AG04450 (cell line): ENCODE data around the gene HLA-E. TPM values are rescaled to one million over a fixed set of nuclear protein-coding genes. Genes with fewer than 3 reads are reported as not detected.
"Not testable (repeated sequence)": the region's sequence is repeated elsewhere in the genome, so short reads cannot be mapped to it uniquely, and the experiment has no call there.

Experiments
- CTCF ChIA-PET: fragments of 300-600, 350-600 bp; formaldehyde crosslinking; extraction: SDS; loops from one replicate; lab custom pipeline; 2022; ENCODE audit warnings: antibody characterized with exemption, inconsistent platforms; lab: Charles Lee
- POLR2A ChIA-PET: fragments of 350-600 bp; formaldehyde crosslinking; extraction: SDS; loops from one replicate; lab custom pipeline; 2021; ENCODE audit warnings: antibody characterized with exemption, inconsistent platforms; lab: Yijun Ruan, JAX
- DNase-seq: peaks from one replicate; pipeline ENCODE4 v3.0.0-alpha.2; 2011; ENCODE audit warnings: low read depth, low spot score
- H3K27ac ChIP-seq: one replicate; pipeline ENCODE4 v1.5.1; 2012; ENCODE audit warnings: low read depth, low read length, control low read depth
- H3K27me3 ChIP-seq: one replicate; pipeline ENCODE4 v1.6.0; 2012; ENCODE audit warnings: low read length; ENCODE audit not compliant: control insufficient read depth, insufficient read depth
- H3K4me3 ChIP-seq: 2 replicates; pipeline ENCODE4 v1.5.1; 2011; ENCODE audit warnings: mild to moderate bottlenecking, low read depth, low read length, control low read depth
- H3K9me3 ChIP-seq: 2 replicates; pipeline ENCODE4 v1.5.1; 2012; ENCODE audit warnings: low read length; ENCODE audit not compliant: control insufficient read depth, insufficient read depth
- polyA plus RNA-seq: library from polyadenylated mRNA; depleted of rRNA; stranded (reverse); fragments of >200 nt; gene quantifications from 2 replicates; pipeline ENCODE4 v1.2.3, GENCODE V29; 2011
- TF ChIP-seq, protein P1 (sequence below): IDR thresholded peaks from 2 replicates; pipeline ENCODE4 v1.5.1; 2011; ENCODE audit warnings: low read depth, low read length, control low read depth, inconsistent platforms

HLA-E gene
- polyA plus RNA-seq, 1 experiment = 127 TPM

DNA sequence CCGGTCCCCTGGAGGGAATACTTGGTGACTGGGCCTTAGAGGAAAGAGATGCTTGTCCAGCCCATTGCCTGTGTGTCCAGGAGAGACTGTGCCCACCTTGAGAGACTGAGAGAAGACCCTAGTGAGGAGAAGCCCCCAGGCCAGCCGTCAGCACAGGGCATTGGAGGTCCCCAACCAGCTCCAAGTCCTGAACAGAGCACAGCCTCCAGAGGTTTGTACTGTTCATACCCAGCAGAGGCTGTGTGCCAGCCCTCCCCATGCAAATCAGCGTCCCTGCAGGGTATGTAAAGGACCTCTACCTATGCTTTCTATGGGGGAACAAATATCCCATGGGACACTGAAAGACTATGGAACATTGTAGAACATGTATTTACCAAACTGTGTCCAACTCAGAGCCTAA lies 8.4 kb downstream of the HLA-E start:
- CTCF ChIA-PET = interaction anchor here (1.8 to 2.1 kb wide), 2 partner anchors 35 to 44 kb away, joined by 8 read pairs; no protein-coding TSS in a partner anchor
- H3K27ac ChIP-seq = no peak overlapping the region

DNA sequence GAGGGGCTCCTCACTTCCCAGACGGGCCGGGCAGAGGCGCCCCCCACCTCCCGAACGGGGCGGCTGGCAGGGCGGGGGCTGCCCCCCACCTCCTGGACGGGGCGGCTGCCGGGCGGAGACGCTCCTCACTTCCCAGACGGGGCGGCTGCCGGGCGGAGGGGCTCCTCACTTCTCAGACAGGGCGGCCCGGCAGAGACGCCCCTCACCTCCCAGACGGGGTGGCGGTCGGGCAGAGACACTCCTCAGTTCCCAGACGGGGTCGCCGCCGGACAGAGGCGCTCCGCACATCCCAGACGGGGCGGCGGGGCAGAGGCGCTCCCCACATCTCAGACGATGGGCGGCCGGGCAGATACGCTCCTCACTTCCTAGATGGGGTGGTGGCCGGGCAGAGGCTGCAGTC lies 9.4 kb downstream of the HLA-E start:
- H3K27me3 ChIP-seq, H3K9me3 ChIP-seq, H3K27ac ChIP-seq, DNase-seq, H3K4me3 ChIP-seq, POLR2A ChIA-PET: not testable (repeated sequence)
- CTCF ChIA-PET = interaction anchor here (4.5 kb wide), 1 partner anchor 43 kb away, joined by 41 read pairs; no protein-coding TSS in a partner anchor

More for the DNA sequence above, 8.4 kb downstream of the HLA-E start:
- TF ChIP-seq, protein P1, sequence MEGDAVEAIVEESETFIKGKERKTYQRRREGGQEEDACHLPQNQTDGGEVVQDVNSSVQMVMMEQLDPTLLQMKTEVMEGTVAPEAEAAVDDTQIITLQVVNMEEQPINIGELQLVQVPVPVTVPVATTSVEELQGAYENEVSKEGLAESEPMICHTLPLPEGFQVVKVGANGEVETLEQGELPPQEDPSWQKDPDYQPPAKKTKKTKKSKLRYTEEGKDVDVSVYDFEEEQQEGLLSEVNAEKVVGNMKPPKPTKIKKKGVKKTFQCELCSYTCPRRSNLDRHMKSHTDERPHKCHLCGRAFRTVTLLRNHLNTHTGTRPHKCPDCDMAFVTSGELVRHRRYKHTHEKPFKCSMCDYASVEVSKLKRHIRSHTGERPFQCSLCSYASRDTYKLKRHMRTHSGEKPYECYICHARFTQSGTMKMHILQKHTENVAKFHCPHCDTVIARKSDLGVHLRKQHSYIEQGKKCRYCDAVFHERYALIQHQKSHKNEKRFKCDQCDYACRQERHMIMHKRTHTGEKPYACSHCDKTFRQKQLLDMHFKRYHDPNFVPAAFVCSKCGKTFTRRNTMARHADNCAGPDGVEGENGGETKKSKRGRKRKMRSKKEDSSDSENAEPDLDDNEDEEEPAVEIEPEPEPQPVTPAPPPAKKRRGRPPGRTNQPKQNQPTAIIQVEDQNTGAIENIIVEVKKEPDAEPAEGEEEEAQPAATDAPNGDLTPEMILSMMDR = no peak
- H3K9me3 ChIP-seq = no peaks in the 10 kb centered on the region; the same call in 1 of the 2 replicates
- no peak for DNase-seq
- no peak overlapping the region for H3K4me3 ChIP-seq
- POLR2A ChIA-PET = no interaction called here
- H3K27me3 ChIP-seq = no peaks in the 10 kb centered on the region

DNA sequence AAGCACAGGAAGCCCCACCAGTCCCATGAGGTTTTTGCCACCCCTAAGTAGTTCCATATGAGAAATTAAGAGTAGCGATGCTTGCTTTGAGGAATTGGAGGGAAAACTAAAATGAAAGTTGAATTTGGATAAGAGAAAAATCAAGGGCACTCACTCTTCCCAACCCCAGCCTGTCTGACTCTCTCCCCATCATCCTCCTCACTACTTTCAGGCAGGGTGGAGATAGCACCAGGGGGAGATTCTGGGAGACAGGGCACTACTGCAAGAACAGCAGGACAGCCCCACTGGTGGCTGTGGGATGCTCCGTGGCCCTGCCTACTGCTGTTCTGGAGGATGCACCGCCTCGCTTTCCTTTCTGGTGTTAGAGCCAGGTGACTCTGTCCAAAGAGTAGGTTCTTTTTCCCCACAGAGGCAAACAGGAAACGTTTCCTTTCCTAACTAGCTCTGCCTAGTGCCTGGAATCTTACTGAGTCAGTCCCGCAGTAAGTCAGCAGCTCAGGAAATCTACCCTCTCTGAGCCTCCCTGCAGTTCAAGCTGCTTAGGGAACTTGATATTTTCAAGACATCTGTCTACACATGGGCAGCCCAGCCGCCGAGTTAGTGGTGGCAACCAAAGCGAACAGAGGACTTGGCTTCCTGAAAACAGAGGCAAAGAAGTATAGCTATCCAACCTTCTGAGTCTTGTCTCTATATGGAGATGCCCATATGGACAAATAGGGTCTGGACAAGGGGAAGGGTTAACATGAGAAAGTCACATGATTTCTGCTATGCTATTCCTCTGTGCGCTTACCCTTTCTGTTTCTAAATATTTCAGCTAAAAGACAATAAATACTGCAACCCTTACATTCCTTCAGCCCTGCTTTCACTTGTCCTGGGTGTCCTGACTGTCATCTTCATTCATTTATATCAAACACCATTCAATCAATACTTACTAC lies 11.4 kb downstream of the HLA-E start:
- ChIA-PET CTCF (interaction anchor here (0.6 to 4.7 kb wide), 5 partner anchors 16 to 44 kb away, joined by 3 to 41 read pairs (median 13); no protein-coding TSS in a partner anchor), POLR2A (interaction anchor here (1.4 kb wide), 1 partner anchor 10 kb away, joined by 6 read pairs; no protein-coding TSS in a partner anchor)
- no peak overlapping the region for H3K4me3 ChIP-seq
- H3K9me3 ChIP-seq = no peaks in the 10 kb centered on the region; the same call in 1 of the 2 replicates
- DNase-seq = no peak
- no peaks in the 10 kb centered on the region for H3K27me3 ChIP-seq
- TF ChIP-seq, protein P1 = no peak
- H3K27ac ChIP-seq = peak overlapping the region; percentile 21

DNA sequence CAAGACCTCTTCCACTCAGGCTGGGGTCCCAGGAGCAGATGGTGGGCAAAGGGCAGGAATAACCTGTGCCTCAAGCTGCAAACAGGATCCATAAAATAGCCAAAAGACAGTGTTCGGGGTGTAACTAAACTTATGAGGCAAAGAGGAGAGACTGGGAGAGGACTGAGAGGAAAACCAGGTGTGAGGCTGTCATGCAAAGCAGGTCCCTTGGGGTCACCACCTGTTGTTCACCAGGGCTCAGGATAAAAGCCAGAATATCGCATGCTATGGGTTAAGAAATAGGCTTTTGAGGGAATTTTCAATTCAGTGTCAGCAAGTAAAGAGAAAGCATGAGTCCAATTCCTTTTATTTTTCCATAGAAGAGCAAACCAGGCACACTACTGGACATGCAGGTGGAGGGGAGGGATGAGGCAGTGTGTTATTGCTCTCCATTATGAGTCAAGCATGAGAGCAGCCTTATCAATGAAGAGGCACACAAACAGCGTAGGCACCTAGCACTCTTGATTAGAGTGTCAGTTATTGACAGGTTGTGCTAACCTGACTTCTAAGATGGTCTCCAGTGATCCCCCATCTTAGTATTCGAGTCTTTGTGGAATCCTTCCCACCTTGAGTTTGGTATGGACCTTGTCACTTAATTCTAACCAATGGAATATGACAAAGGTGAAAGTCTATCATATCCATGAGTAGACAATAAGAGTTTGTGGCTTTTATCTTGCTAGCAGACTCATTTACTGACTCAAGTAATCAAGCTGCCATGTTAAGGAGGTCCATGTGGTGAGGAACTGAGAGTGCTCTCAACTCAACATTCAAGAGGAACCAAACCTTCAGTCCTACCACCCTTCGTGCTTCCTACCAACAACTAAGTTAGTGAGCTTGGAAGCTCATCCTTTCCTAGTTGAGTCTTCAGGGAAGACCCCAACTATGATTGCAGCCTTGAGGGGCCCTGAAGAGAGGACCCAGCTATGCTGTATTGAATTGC lies 18.8 kb downstream of the HLA-E start:
- H3K9me3 ChIP-seq = no peaks in the 10 kb centered on the region
- no peak for DNase-seq
- TF ChIP-seq, protein P1 = no peak
- H3K27me3 ChIP-seq = no peaks in the 10 kb centered on the region
- ChIA-PET CTCF (interaction anchor here (0.7 to 2.6 kb wide), 5 partner anchors 24 to 572 kb away, joined by 3 to 20 read pairs (median 6); no protein-coding TSS in a partner anchor), POLR2A (no interaction called here)
- H3K27ac ChIP-seq = no peak overlapping the region
- H3K4me3 ChIP-seq = no peak overlapping the region
